ENCODE data around the gene PRSS22.
A peak's percentile ranks its signal among the peaks of the same experiment; 100 is the strongest.

PRSS22 gene

GRCh38 chr16:2879854-2880508, 22.0 kb upstream of the PRSS22 start:
- no peak for DNase-seq

- DNase-seq, result peak; percentile 85
Observed at GRCh38 chr16:2874912-2875362, 17.0 kb upstream of the PRSS22 start.

GRCh38 chr16:2874032-2874911, 16.3 kb upstream of the PRSS22 start:
- DNase-seq, result no peak

- no peak for DNase-seq
Observed at GRCh38 chr16:2871926-2872325, 14.0 kb upstream of the PRSS22 start.

- peak; percentile 97 for DNase-seq
Observed at GRCh38 chr16:2867987-2868789, 10.2 kb upstream of the PRSS22 start.

GRCh38 chr16:2867661-2867986, 9.7 kb upstream of the PRSS22 start:
- no peak for DNase-seq

- no peak for DNase-seq
Observed at GRCh38 chr16:2866431-2866830, 8.5 kb upstream of the PRSS22 start.

GRCh38 chr16:2865651-2866050, 7.7 kb upstream of the PRSS22 start:
- no peak for DNase-seq

GRCh38 chr16:2860826-2861567, 3.0 kb upstream of the PRSS22 start:
- DNase-seq, result no peak

GRCh38 chr16:2859686-2860265, 1.8 kb upstream of the PRSS22 start:
- no peak for DNase-seq

GRCh38 chr16:2858245-2859025, 465 bp upstream of the PRSS22 start:
- no peak for DNase-seq

GRCh38 chr16:2856686-2857450, 1.1 kb downstream of the PRSS22 start:
- DNase-seq, result no peak

- DNase-seq, result no peak
Observed at GRCh38 chr16:2856061-2856670, 1.8 kb downstream of the PRSS22 start.

GRCh38 chr16:2855536-2855935, 2.4 kb downstream of the PRSS22 start:
- no peak for DNase-seq

- DNase-seq, result peak; percentile 29
Observed at GRCh38 chr16:2854700-2855309, 3.2 kb downstream of the PRSS22 start.

GRCh38 chr16:2853531-2854073, 4.4 kb downstream of the PRSS22 start:
- DNase-seq, result no peak

- no peak for DNase-seq
Observed at GRCh38 chr16:2852731-2853507, 5.1 kb downstream of the PRSS22 start.

GRCh38 chr16:2852003-2852730, 5.8 kb downstream of the PRSS22 start:
- DNase-seq, result no peak
